Measurements from ENCODE around the gene WHRN. TPM values are rescaled to one million over a fixed set of nuclear protein-coding genes. Genes with fewer than 3 reads are reported as not detected.

The WHRN gene
- total and polyA plus RNA-seq, 2 of the 8 experiments (the other 6 are each of a cell fraction or from before 2014, with no cell fraction given) = 4.4 to 7.7 TPM

GRCh38 chr9:114473447-114473801 lies 31.8 kb downstream of the WHRN start (continued):
- no peak for TF ChIP-seq NRF1 (IDR thresholded peaks at IDR 0.05; ENCODE audit: low read depth, low read length)
- no peak for TF ChIP-seq NANOG (IDR thresholded peaks at IDR 0.05; ENCODE audit: insufficient read depth, low read depth, low read length, poor library complexity, severe bottlenecking)
- TF ChIP-seq ATF2 (IDR thresholded peaks at IDR 0.05; ENCODE audit: low read length) = no peak
- TF ChIP-seq SRF (IDR thresholded peaks at IDR 0.05; ENCODE audit: low read depth, low read length) = no peak
- no peak for TF ChIP-seq POU5F1 (IDR thresholded peaks at IDR 0.05; ENCODE audit: low read depth, low read length)
- no peak for TF ChIP-seq TBP (IDR thresholded peaks at IDR 0.05; ENCODE audit: low read depth, low read length)

All from H1 (cell line).